ENCODE measurements around the gene NT5DC2.

The NT5DC2 gene

GRCh38 chr3:52506266-52506966 lies 27.2 kb downstream of the NT5DC2 start:
- peak overlapping the region; percentile 68 for H4K91ac ChIP-seq (ENCODE audit: low read length)
- no peak overlapping the region for H2BK120ac ChIP-seq (ENCODE audit: low read depth, low read length)
- peaks cover 14% of the 10 kb centered on the region for H3K4me1 ChIP-seq (ENCODE audit: control insufficient read depth, insufficient read depth, low read depth, low read length)
- no peaks in the 10 kb centered on the region for H3K9me3 ChIP-seq (ENCODE audit: control insufficient read depth, low read length)
- peaks cover 7 to 35% of the 10 kb centered on the region in 2 experiments for H3K27me3 ChIP-seq (ENCODE audit: control insufficient read depth in 1 of 2, insufficient read depth in 1 of 2, low read length in 2 of 2)
- peak overlapping the region; percentile 9 for H4K8ac ChIP-seq (ENCODE audit: low read length)
- no peak overlapping the region for H3K27ac ChIP-seq (ENCODE audit: low read length, poor library complexity, severe bottlenecking)
- peak overlapping the region in 1 of 2 experiments; percentile 94 for H2BK12ac ChIP-seq (ENCODE audit: low read length in 2 of 2)
- H3K36me3 ChIP-seq (ENCODE audit: control insufficient read depth in 1 of 2, insufficient read depth in 2 of 2, low read depth in 1 of 2, low read length in 2 of 2): no peaks in the 10 kb centered on the region
- H3K14ac ChIP-seq (ENCODE audit: low read length in 2 of 2): peak overlapping the region in 1 of 2 experiments; percentile 49
- H3K4me2 ChIP-seq (ENCODE audit: low read length, poor library complexity, severe bottlenecking): no peak overlapping the region
- H3K79me1 ChIP-seq (replicated peaks; ENCODE audit: low read length, poor library complexity, severe bottlenecking): no peaks in the 10 kb centered on the region
- no peak for DNase-seq
- H3K9ac ChIP-seq (ENCODE audit: low read length): no peak overlapping the region
- no peak overlapping the region for H3K4me3 ChIP-seq (ENCODE audit: insufficient read depth in 1 of 2, low read depth in 1 of 2, low read length in 2 of 2)
- no peak overlapping the region for H3K23ac ChIP-seq (ENCODE audit: low read length in 2 of 2)
- H2BK5ac ChIP-seq (ENCODE audit: low read depth, low read length, poor library complexity, severe bottlenecking): no peak overlapping the region
- 87% methylated on average over 27 of the region's 27 CpGs for WGBS
- H3K4ac ChIP-seq (ENCODE audit: low read depth in 1 of 2, low read length in 2 of 2): no peak overlapping the region
- peak overlapping the region; percentile 74 for H2BK15ac ChIP-seq (ENCODE audit: low read depth, poor library complexity, severe bottlenecking)
- H2AFZ ChIP-seq (ENCODE audit: low read depth, low read length): no peak overlapping the region
- H3K18ac ChIP-seq (ENCODE audit: low read depth in 1 of 2, low read length in 2 of 2): peak overlapping the region; percentile 52 to 64
- H2AK5ac ChIP-seq (ENCODE audit: low read length, severe bottlenecking): peak overlapping the region; percentile 24

GRCh38 chr3:52504977-52505376 lies 28.7 kb downstream of the NT5DC2 start:
- Histone ChIP-seq H3K36me3 (ENCODE audit: control insufficient read depth in 1 of 2, insufficient read depth in 2 of 2, low read depth in 1 of 2, low read length in 2 of 2) (no peaks in the 10 kb centered on the region), H3K23ac (ENCODE audit: low read length in 2 of 2) (no peak overlapping the region), H2AK5ac (ENCODE audit: low read length, severe bottlenecking) (no peak overlapping the region), H3K27me3 (ENCODE audit: control insufficient read depth in 1 of 2, insufficient read depth in 1 of 2, low read length in 2 of 2) (peaks cover 0 to 20% of the 10 kb centered on the region in 2 experiments), H3K4ac (ENCODE audit: low read depth in 1 of 2, low read length in 2 of 2) (no peak overlapping the region), H3K9ac (ENCODE audit: low read length) (no peak overlapping the region), H3K4me1 (ENCODE audit: control insufficient read depth, insufficient read depth, low read depth, low read length) (peaks cover 14% of the 10 kb centered on the region), H4K91ac (ENCODE audit: low read length) (no peak overlapping the region), H2AFZ (ENCODE audit: low read depth, low read length) (no peak overlapping the region), H2BK12ac (ENCODE audit: low read length in 2 of 2) (no peak overlapping the region), H2BK15ac (ENCODE audit: low read depth, poor library complexity, severe bottlenecking) (no peak overlapping the region), H2BK5ac (ENCODE audit: low read depth, low read length, poor library complexity, severe bottlenecking) (no peak overlapping the region), H3K4me3 (ENCODE audit: insufficient read depth in 1 of 2, low read depth in 1 of 2, low read length in 2 of 2) (no peak overlapping the region), H2BK120ac (ENCODE audit: low read depth, low read length) (no peak overlapping the region), H3K9me3 (ENCODE audit: control insufficient read depth, low read length) (no peaks in the 10 kb centered on the region), H3K18ac (ENCODE audit: low read depth in 1 of 2, low read length in 2 of 2) (no peak overlapping the region), H3K14ac (ENCODE audit: low read length in 2 of 2) (no peak overlapping the region), H3K79me1 (replicated peaks; ENCODE audit: low read length, poor library complexity, severe bottlenecking) (no peaks in the 10 kb centered on the region), H4K8ac (ENCODE audit: low read length) (no peak overlapping the region), H3K4me2 (ENCODE audit: low read length, poor library complexity, severe bottlenecking) (no peak overlapping the region), H3K27ac (ENCODE audit: low read length, poor library complexity, severe bottlenecking) (no peak overlapping the region)
- no peak for DNase-seq
- WGBS: 83% methylated on average over 10 of the region's 10 CpGs

GRCh38 chr3:52503788-52504424 lies 29.8 kb downstream of the NT5DC2 start:
- Histone ChIP-seq H3K4me1 (ENCODE audit: control insufficient read depth, insufficient read depth, low read depth, low read length) (peaks cover 14% of the 10 kb centered on the region), H2BK120ac (ENCODE audit: low read depth, low read length) (no peak overlapping the region), H3K27me3 (ENCODE audit: control insufficient read depth in 1 of 2, insufficient read depth in 1 of 2, low read length in 2 of 2) (peaks cover 0 to 15% of the 10 kb centered on the region in 2 experiments), H2BK15ac (ENCODE audit: low read depth, poor library complexity, severe bottlenecking) (no peak overlapping the region), H4K91ac (ENCODE audit: low read length) (no peak overlapping the region), H4K8ac (ENCODE audit: low read length) (no peak overlapping the region), H2BK12ac (ENCODE audit: low read length in 2 of 2) (no peak overlapping the region), H2AFZ (ENCODE audit: low read depth, low read length) (no peak overlapping the region), H3K18ac (ENCODE audit: low read depth in 1 of 2, low read length in 2 of 2) (no peak overlapping the region), H3K36me3 (ENCODE audit: control insufficient read depth in 1 of 2, insufficient read depth in 2 of 2, low read depth in 1 of 2, low read length in 2 of 2) (no peaks in the 10 kb centered on the region), H3K4me2 (ENCODE audit: low read length, poor library complexity, severe bottlenecking) (no peak overlapping the region), H3K4ac (ENCODE audit: low read depth in 1 of 2, low read length in 2 of 2) (no peak overlapping the region), H3K27ac (ENCODE audit: low read length, poor library complexity, severe bottlenecking) (no peak overlapping the region), H3K79me1 (replicated peaks; ENCODE audit: low read length, poor library complexity, severe bottlenecking) (no peaks in the 10 kb centered on the region), H2BK5ac (ENCODE audit: low read depth, low read length, poor library complexity, severe bottlenecking) (no peak overlapping the region), H2AK5ac (ENCODE audit: low read length, severe bottlenecking) (no peak overlapping the region), H3K9ac (ENCODE audit: low read length) (no peak overlapping the region), H3K14ac (ENCODE audit: low read length in 2 of 2) (no peak overlapping the region), H3K23ac (ENCODE audit: low read length in 2 of 2) (no peak overlapping the region), H3K9me3 (ENCODE audit: control insufficient read depth, low read length) (no peaks in the 10 kb centered on the region), H3K4me3 (ENCODE audit: insufficient read depth in 1 of 2, low read depth in 1 of 2, low read length in 2 of 2) (no peak overlapping the region)
- no peak for DNase-seq
- 73% methylated on average over 17 of the region's 23 CpGs for WGBS

- H4K91ac ChIP-seq (ENCODE audit: low read length): no peak overlapping the region
- H4K8ac ChIP-seq (ENCODE audit: low read length): no peak overlapping the region
- H3K27ac ChIP-seq (ENCODE audit: low read length, poor library complexity, severe bottlenecking): no peak overlapping the region
- no peak overlapping the region for H2AK5ac ChIP-seq (ENCODE audit: low read length, severe bottlenecking)
- H3K79me1 ChIP-seq (replicated peaks; ENCODE audit: low read length, poor library complexity, severe bottlenecking): no peaks in the 10 kb centered on the region
- H2BK12ac ChIP-seq (ENCODE audit: low read length in 2 of 2): no peak overlapping the region
- no peak overlapping the region for H2BK15ac ChIP-seq (ENCODE audit: low read depth, poor library complexity, severe bottlenecking)
- H3K4me2 ChIP-seq (ENCODE audit: low read length, poor library complexity, severe bottlenecking): no peak overlapping the region
- H3K23ac ChIP-seq (ENCODE audit: low read length in 2 of 2): no peak overlapping the region
- no peak overlapping the region for H3K9ac ChIP-seq (ENCODE audit: low read length)
- no peak overlapping the region for H2AFZ ChIP-seq (ENCODE audit: low read depth, low read length)
- no peak for DNase-seq
- H2BK5ac ChIP-seq (ENCODE audit: low read depth, low read length, poor library complexity, severe bottlenecking): no peak overlapping the region
- H3K4ac ChIP-seq (ENCODE audit: low read depth in 1 of 2, low read length in 2 of 2): no peak overlapping the region
- no peaks in the 10 kb centered on the region for H3K36me3 ChIP-seq (ENCODE audit: control insufficient read depth in 1 of 2, insufficient read depth in 2 of 2, low read depth in 1 of 2, low read length in 2 of 2)
- peaks cover 22% of the 10 kb centered on the region for H3K4me1 ChIP-seq (ENCODE audit: control insufficient read depth, insufficient read depth, low read depth, low read length)
- H3K27me3 ChIP-seq (ENCODE audit: control insufficient read depth in 1 of 2, insufficient read depth in 1 of 2, low read length in 2 of 2): peaks cover 0 to 15% of the 10 kb centered on the region in 2 experiments
- H3K14ac ChIP-seq (ENCODE audit: low read length in 2 of 2): no peak overlapping the region
- no peaks in the 10 kb centered on the region for H3K9me3 ChIP-seq (ENCODE audit: control insufficient read depth, low read length)
- no peak overlapping the region for H3K4me3 ChIP-seq (ENCODE audit: insufficient read depth in 1 of 2, low read depth in 1 of 2, low read length in 2 of 2)
- H2BK120ac ChIP-seq (ENCODE audit: low read depth, low read length): no peak overlapping the region
- no peak overlapping the region for H3K18ac ChIP-seq (ENCODE audit: low read depth in 1 of 2, low read length in 2 of 2)
- WGBS: 92% methylated on average over 11 of the region's 11 CpGs
These were observed 30.8 kb downstream of the NT5DC2 start for GRCh38 chr3:52502808-52503350.
